Sigmoid colon (tissue), 7 donors: Measurements from ENCODE around the gene ATP8A1. TPM values are rescaled to one million over a fixed set of nuclear protein-coding genes. Genes with fewer than 3 reads are reported as not detected.

Experiments used
- DNase-seq: peaks from one replicate; pipeline ENCODE4 v3.0.0-alpha.2; 2019
- H3K27ac ChIP-seq, 4 donors: fragments of 200-600 bp; sonication (generic); one replicate each; pipeline ENCODE4 v1.5.1; 2016 to 2019; ENCODE audit warnings: mild to moderate bottlenecking in 1 of 4
- H3K27me3 ChIP-seq, 3 donors: fragments of 200-600 bp; sonication (generic); one replicate each; pipeline ENCODE4 v1.5.1; 2019; ENCODE audit warnings: mild to moderate bottlenecking in 1 of 3
- H3K36me3 ChIP-seq, 4 donors: fragments of 200-600 bp; sonication (generic); one replicate each; pipeline ENCODE4 v1.5.1; 2016 to 2019
- H3K4me1 ChIP-seq, 4 donors: fragments of 200-600 bp; sonication (generic); one replicate each; pipeline ENCODE4 v1.5.1; 2017 to 2019
- H3K4me3 ChIP-seq, 4 donors: fragments of 200-600 bp; sonication (generic); one replicate each; pipeline ENCODE4 v1.5.1; 2017 to 2019; ENCODE audit warnings: mild to moderate bottlenecking in 2 of 4, moderate library complexity in 1 of 4
- H3K9me3 ChIP-seq, 4 donors: fragments of 200-600 bp in 3 of 4; sonication (generic) in 3 of 4; one replicate each; pipeline versions ENCODE4 v1.5.1 to v1.6.1; 2013 to 2019
- CTCF ChIP-seq, 4 experiments: fragments of 450-650 bp in 3 of 4; fragments of 200-600 bp in 1 of 4; IDR thresholded peaks; one replicate each; pipeline ENCODE4 v1.5.1; 2016 to 2019; ENCODE audit warnings: antibody characterized with exemption in 4 of 4, mild to moderate bottlenecking in 3 of 4, moderate library complexity in 2 of 4
- EP300 ChIP-seq, 4 donors: sonication (generic); formaldehyde crosslinking; IDR thresholded peaks; one replicate each; pipeline ENCODE4 v1.6.1; 2017; ENCODE audit warnings: antibody characterized with exemption in 4 of 4
- POLR2A ChIP-seq, 2 donors: fragments of 450-650 bp; IDR thresholded peaks; one replicate each; pipeline ENCODE4 v1.6.1; 2016; ENCODE audit warnings: antibody characterized with exemption in 2 of 2, mild to moderate bottlenecking in 2 of 2, moderate library complexity in 2 of 2
- POLR2AphosphoS5 ChIP-seq, 4 donors: sonication (generic); formaldehyde crosslinking; IDR thresholded peaks; one replicate each; pipeline ENCODE4 v1.6.1; 2017; ENCODE audit warnings: antibody characterized with exemption in 4 of 4
- WGBS, 2 donors: extraction: QIAGEN DNeasy Blood & Tissue Kit; methylation state at CpG; one replicate each; pipeline ENCODE4 v1.1.7; 2013; 5-methylcytosine and 5-hydroxymethylcytosine counted together
- intact Hi-C: fragments of 100-400 bp; cut with DNase I; formaldehyde crosslinking; loops from one replicate; pipeline ENCODE4 v1.15.1; 2023
- polyA plus RNA-seq, 3 donors: library from polyadenylated mRNA; stranded (reverse); fragments of 200-250 nt; gene quantifications; one replicate each; pipeline ENCODE4 v1.2.3, GENCODE V29; 2013
- total RNA-seq, 4 donors: library from RNA; depleted of rRNA; stranded (reverse); fragments of >200 nt; gene quantifications; one replicate each; pipeline ENCODE4 v1.1.0, GENCODE V29; 2016
- donor health status: healthy with polysubstance abuse.
- donor health status: Bipolar disorder and iron deficiency.
- donor health status: healthy.

The ATP8A1 gene
- total and polyA plus RNA-seq, 7 donors = 2.4 to 19.3 (median 14.5) TPM

GRCh38 chr4:42510225-42510624 is 146.7 kb downstream of the ATP8A1 start:
- H3K4me3 ChIP-seq = no peak overlapping the region
- peaks cover 0 to 11% (median 0%) of the 10 kb centered on the region in 4 donors for H3K36me3 ChIP-seq
- DNase-seq = no peak
- TF ChIP-seq POLR2AphosphoS5 (IDR thresholded peaks at IDR 0.05) = no peak
- no peak for TF ChIP-seq EP300 (IDR thresholded peaks at IDR 0.05)
- TF ChIP-seq CTCF (IDR thresholded peaks at IDR 0.05) = no peak
- TF ChIP-seq POLR2A (IDR thresholded peaks at IDR 0.05) = no peak
- intact Hi-C loops = no loop called here
- no peaks in the 10 kb centered on the region for H3K4me1 ChIP-seq
- H3K27ac ChIP-seq = no peak overlapping the region
- H3K9me3 ChIP-seq = no peaks in the 10 kb centered on the region
- no peaks in the 10 kb centered on the region for H3K27me3 ChIP-seq

- H3K27me3 ChIP-seq = no peaks in the 10 kb centered on the region
- H3K36me3 ChIP-seq = peaks cover 0 to 13% (median 0%) of the 10 kb centered on the region in 4 donors
- H3K4me1 ChIP-seq = no peaks in the 10 kb centered on the region
- no peaks in the 10 kb centered on the region for H3K9me3 ChIP-seq
- H3K27ac ChIP-seq = no peak overlapping the region
- intact Hi-C loops = no loop called here
- DNase-seq = no peak
- TF ChIP-seq EP300 (IDR thresholded peaks at IDR 0.05) (no peak), POLR2A (IDR thresholded peaks at IDR 0.05) (no peak), CTCF (IDR thresholded peaks at IDR 0.05) (no peak), POLR2AphosphoS5 (IDR thresholded peaks at IDR 0.05) (no peak)
- no peak overlapping the region for H3K4me3 ChIP-seq
- 81 to 84% methylated on average over 6 of the region's 6 CpGs for WGBS, 2 donors
Measured at GRCh38 chr4:42501624-42502401, 155.1 kb downstream of the ATP8A1 start.

- intact Hi-C loops = no loop called here
- 88 to 95% methylated on average over 2 of the region's 2 CpGs for WGBS, 2 donors
Measured at GRCh38 chr4:42498040-42498439, 158.9 kb downstream of the ATP8A1 start.

GRCh38 chr4:42497142-42497910 is 159.6 kb downstream of the ATP8A1 start:
- Histone ChIP-seq H3K27me3 (no peaks in the 10 kb centered on the region), H3K27ac (no peak overlapping the region), H3K36me3 (no peaks in the 10 kb centered on the region), H3K4me1 (no peaks in the 10 kb centered on the region), H3K4me3 (no peak overlapping the region), H3K9me3 (no peaks in the 10 kb centered on the region)
- WGBS, 2 donors = 88 to 91% methylated on average over 8 of the region's 8 CpGs
- DNase-seq = no peak
- TF ChIP-seq EP300 (IDR thresholded peaks at IDR 0.05) (no peak), CTCF (IDR thresholded peaks at IDR 0.05) (no peak), POLR2AphosphoS5 (IDR thresholded peaks at IDR 0.05) (no peak), POLR2A (IDR thresholded peaks at IDR 0.05) (no peak)
- intact Hi-C loops = no loop called here

More at GRCh38 chr4:42498040-42498439, 158.9 kb downstream of the ATP8A1 start:
- Histone ChIP-seq H3K27me3 (no peaks in the 10 kb centered on the region), H3K9me3 (no peaks in the 10 kb centered on the region), H3K36me3 (peaks cover 0 to 3% (median 0%) of the 10 kb centered on the region in 4 donors), H3K4me3 (no peak overlapping the region), H3K4me1 (no peaks in the 10 kb centered on the region), H3K27ac (no peak overlapping the region)
- TF ChIP-seq POLR2AphosphoS5 (IDR thresholded peaks at IDR 0.05) (no peak), EP300 (IDR thresholded peaks at IDR 0.05) (no peak), POLR2A (IDR thresholded peaks at IDR 0.05) (no peak), CTCF (IDR thresholded peaks at IDR 0.05) (no peak)
- DNase-seq = no peak
